NT2/D1 (cell line): ENCODE data around the gene IQSEC3.

Experiments
- SUZ12 ChIP-seq: IDR thresholded peaks from 2 replicates; pipeline ENCODE4 v1.6.1; 2011; ENCODE audit not compliant: insufficient read length, insufficient read depth; ENCODE audit errors: extremely low read depth
- YY1 ChIP-seq: IDR thresholded peaks from 2 replicates; pipeline ENCODE4 v1.6.1; 2011; ENCODE audit not compliant: insufficient read length, insufficient read depth

- TF ChIP-seq YY1: no peak
- TF ChIP-seq SUZ12: no peak
Observed at GRCh38 chr12:184811-185575, 118.4 kb downstream of the IQSEC3 start.
